ENCODE results near the gene CGNL1. TPM values are rescaled to one million over a fixed set of nuclear protein-coding genes. Genes with fewer than 3 reads are reported as not detected.

Gene CGNL1
- total RNA-seq, 1 donor = under 0.01 TPM

GRCh38 chr15:57415602-57416001 is 39.3 kb downstream of the CGNL1 start:
- no peaks in the 10 kb centered on the region for H3K9me3 ChIP-seq (ENCODE audit: low read depth, low read length)
- H3K4me1 ChIP-seq (ENCODE audit: insufficient read depth, low read length) = no peaks in the 10 kb centered on the region
- H3K4me3 ChIP-seq (ENCODE audit: low read length) = no peak overlapping the region
- no peaks in the 10 kb centered on the region for H3K27me3 ChIP-seq (ENCODE audit: insufficient read depth, low read length)

GRCh38 chr15:57418635-57419034 is 42.3 kb downstream of the CGNL1 start:
- Histone ChIP-seq H3K9me3 (ENCODE audit: low read depth, low read length) (no peaks in the 10 kb centered on the region), H3K4me1 (ENCODE audit: insufficient read depth, low read length) (no peaks in the 10 kb centered on the region), H3K4me3 (ENCODE audit: low read length) (no peak overlapping the region), H3K27me3 (ENCODE audit: insufficient read depth, low read length) (no peaks in the 10 kb centered on the region)

- H3K9me3 ChIP-seq (ENCODE audit: low read depth, low read length) = no peaks in the 10 kb centered on the region
- no peaks in the 10 kb centered on the region for H3K4me1 ChIP-seq (ENCODE audit: insufficient read depth, low read length)
- H3K4me3 ChIP-seq (ENCODE audit: low read length) = no peak overlapping the region
- H3K27me3 ChIP-seq (ENCODE audit: insufficient read depth, low read length) = no peaks in the 10 kb centered on the region
Measured at GRCh38 chr15:57419335-57419734, 43.0 kb downstream of the CGNL1 start.

- H3K27me3 ChIP-seq (ENCODE audit: insufficient read depth, low read length) = no peaks in the 10 kb centered on the region
- H3K9me3 ChIP-seq (ENCODE audit: low read depth, low read length) = no peaks in the 10 kb centered on the region
- H3K4me3 ChIP-seq (ENCODE audit: low read length) = no peak overlapping the region
- no peaks in the 10 kb centered on the region for H3K4me1 ChIP-seq (ENCODE audit: insufficient read depth, low read length)
Measured at GRCh38 chr15:57421110-57421509, 44.8 kb downstream of the CGNL1 start.

GRCh38 chr15:57421551-57421950 is 45.2 kb downstream of the CGNL1 start:
- no peak overlapping the region for H3K4me3 ChIP-seq (ENCODE audit: low read length)
- no peaks in the 10 kb centered on the region for H3K27me3 ChIP-seq (ENCODE audit: insufficient read depth, low read length)
- no peaks in the 10 kb centered on the region for H3K4me1 ChIP-seq (ENCODE audit: insufficient read depth, low read length)
- no peaks in the 10 kb centered on the region for H3K9me3 ChIP-seq (ENCODE audit: low read depth, low read length)

- no peaks in the 10 kb centered on the region for H3K27me3 ChIP-seq (ENCODE audit: insufficient read depth, low read length)
- H3K4me3 ChIP-seq (ENCODE audit: low read length) = no peak overlapping the region
- no peaks in the 10 kb centered on the region for H3K9me3 ChIP-seq (ENCODE audit: low read depth, low read length)
Measured at GRCh38 chr15:57422113-57422754, 45.9 kb downstream of the CGNL1 start.

GRCh38 chr15:57423599-57424140 is 47.4 kb downstream of the CGNL1 start:
- Histone ChIP-seq H3K9me3 (ENCODE audit: low read depth, low read length) (no peaks in the 10 kb centered on the region), H3K4me3 (ENCODE audit: low read length) (no peak overlapping the region)

More at GRCh38 chr15:57422113-57422754, 45.9 kb downstream of the CGNL1 start:
- no peaks in the 10 kb centered on the region for H3K4me1 ChIP-seq (ENCODE audit: insufficient read depth, low read length)

GRCh38 chr15:57424628-57425405 is 48.5 kb downstream of the CGNL1 start:
- H3K27me3 ChIP-seq (ENCODE audit: insufficient read depth, low read length) = no peaks in the 10 kb centered on the region
- no peaks in the 10 kb centered on the region for H3K4me1 ChIP-seq (ENCODE audit: insufficient read depth, low read length)
- no peak overlapping the region for H3K4me3 ChIP-seq (ENCODE audit: low read length)
- no peaks in the 10 kb centered on the region for H3K9me3 ChIP-seq (ENCODE audit: low read depth, low read length)

More at GRCh38 chr15:57423599-57424140, 47.4 kb downstream of the CGNL1 start:
- no peaks in the 10 kb centered on the region for H3K4me1 ChIP-seq (ENCODE audit: insufficient read depth, low read length)
- no peaks in the 10 kb centered on the region for H3K27me3 ChIP-seq (ENCODE audit: insufficient read depth, low read length)

GRCh38 chr15:57425842-57426241 is 49.5 kb downstream of the CGNL1 start:
- no peaks in the 10 kb centered on the region for H3K4me1 ChIP-seq (ENCODE audit: insufficient read depth, low read length)
- no peaks in the 10 kb centered on the region for H3K27me3 ChIP-seq (ENCODE audit: insufficient read depth, low read length)
- H3K4me3 ChIP-seq (ENCODE audit: low read length) = no peak overlapping the region
- H3K9me3 ChIP-seq (ENCODE audit: low read depth, low read length) = no peaks in the 10 kb centered on the region

GRCh38 chr15:57427367-57427821 is 51.1 kb downstream of the CGNL1 start:
- Histone ChIP-seq H3K27me3 (ENCODE audit: insufficient read depth, low read length) (no peaks in the 10 kb centered on the region), H3K4me3 (ENCODE audit: low read length) (no peak overlapping the region), H3K4me1 (ENCODE audit: insufficient read depth, low read length) (no peaks in the 10 kb centered on the region), H3K9me3 (ENCODE audit: low read depth, low read length) (no peaks in the 10 kb centered on the region)

GRCh38 chr15:57432141-57432741 is 55.9 kb downstream of the CGNL1 start:
- Histone ChIP-seq H3K4me1 (ENCODE audit: insufficient read depth, low read length) (no peaks in the 10 kb centered on the region), H3K9me3 (ENCODE audit: low read depth, low read length) (no peaks in the 10 kb centered on the region), H3K27me3 (ENCODE audit: insufficient read depth, low read length) (no peaks in the 10 kb centered on the region), H3K4me3 (ENCODE audit: low read length) (no peak overlapping the region)

GRCh38 chr15:57436166-57436565 is 59.9 kb downstream of the CGNL1 start:
- Histone ChIP-seq H3K9me3 (ENCODE audit: low read depth, low read length) (no peaks in the 10 kb centered on the region), H3K4me1 (ENCODE audit: insufficient read depth, low read length) (no peaks in the 10 kb centered on the region), H3K4me3 (ENCODE audit: low read length) (no peak overlapping the region), H3K27me3 (ENCODE audit: insufficient read depth, low read length) (no peaks in the 10 kb centered on the region)

GRCh38 chr15:57436961-57437360 is 60.7 kb downstream of the CGNL1 start:
- H3K4me1 ChIP-seq (ENCODE audit: insufficient read depth, low read length) = no peaks in the 10 kb centered on the region
- H3K9me3 ChIP-seq (ENCODE audit: low read depth, low read length) = no peaks in the 10 kb centered on the region
- no peaks in the 10 kb centered on the region for H3K27me3 ChIP-seq (ENCODE audit: insufficient read depth, low read length)
- H3K4me3 ChIP-seq (ENCODE audit: low read length) = no peak overlapping the region

- Histone ChIP-seq H3K27me3 (ENCODE audit: insufficient read depth, low read length) (no peaks in the 10 kb centered on the region), H3K9me3 (ENCODE audit: low read depth, low read length) (no peaks in the 10 kb centered on the region), H3K4me3 (ENCODE audit: low read length) (no peak overlapping the region), H3K4me1 (ENCODE audit: insufficient read depth, low read length) (no peaks in the 10 kb centered on the region)
Measured at GRCh38 chr15:57437564-57437963, 61.3 kb downstream of the CGNL1 start.

GRCh38 chr15:57438166-57438565 is 61.9 kb downstream of the CGNL1 start:
- Histone ChIP-seq H3K4me3 (ENCODE audit: low read length) (no peak overlapping the region), H3K4me1 (ENCODE audit: insufficient read depth, low read length) (no peaks in the 10 kb centered on the region), H3K27me3 (ENCODE audit: insufficient read depth, low read length) (no peaks in the 10 kb centered on the region), H3K9me3 (ENCODE audit: low read depth, low read length) (no peaks in the 10 kb centered on the region)

Measured in mononuclear cell (primary cell).